GM23338 (cell line): ENCODE data around the gene FOXO3. TPM values are rescaled to one million over a fixed set of nuclear protein-coding genes. Genes with fewer than 3 reads are reported as not detected.
A peak's percentile ranks its signal among the peaks of the same experiment; 100 is the strongest.

Experiments
- ATAC-seq: fragments of 200-7000 bp; cut with Tn5 transposase; 3 replicates; pipeline ENCODE4 v1.9.1; 2020
- DNase-seq: peaks from one replicate; pipeline ENCODE4 v3.0.0-alpha.2; 2015; ENCODE audit warnings: low spot score
- H2AFZ ChIP-seq: fragments of 200-600 bp; sonication (generic); 2 replicates; pipeline ENCODE4 v1.8.0; 2016; ENCODE audit warnings: antibody characterized with exemption, mild to moderate bottlenecking, moderate library complexity
- H3F3A ChIP-seq: fragments of 200-600 bp; sonication (generic); replicated peaks from 2 replicates; pipeline ENCODE4 v1.8.0; 2017; ENCODE audit warnings: antibody characterized with exemption, mixed run types, low read depth
- H3K27ac ChIP-seq: fragments of 200-600 bp; sonication (generic); 2 replicates; pipeline ENCODE4 v1.6.1; 2016; ENCODE audit warnings: low read depth
- H3K27me3 ChIP-seq: fragments of 200-600 bp; sonication (generic); 2 replicates; pipeline ENCODE4 v1.8.0; 2016; ENCODE audit warnings: mild to moderate bottlenecking, mixed run types, moderate library complexity; ENCODE audit not compliant: insufficient read depth
- H3K36me3 ChIP-seq: fragments of 200-600 bp; sonication (generic); 2 replicates; pipeline ENCODE4 v1.8.0; 2016; ENCODE audit warnings: mild to moderate bottlenecking; ENCODE audit not compliant: insufficient read depth
- H3K4me1 ChIP-seq: fragments of 200-600 bp; sonication (generic); 2 replicates; pipeline ENCODE4 v1.8.0; 2016; ENCODE audit warnings: mild to moderate bottlenecking, moderate library complexity; ENCODE audit not compliant: insufficient read depth
- H3K4me2 ChIP-seq: fragments of 200-600 bp; sonication (generic); 2 replicates; pipeline ENCODE4 v1.7.1; 2017; ENCODE audit warnings: mixed run types
- H3K4me3 ChIP-seq: fragments of 200-600 bp; sonication (generic); 2 replicates; pipeline ENCODE4 v1.6.1; 2016; ENCODE audit warnings: mixed run types
- H3K79me2 ChIP-seq: fragments of 200-600 bp; sonication (generic); replicated peaks from 2 replicates; pipeline ENCODE4 v1.8.0; 2017; ENCODE audit warnings: mild to moderate bottlenecking; ENCODE audit not compliant: insufficient read depth
- H3K9me2 ChIP-seq: fragments of 200-600 bp; sonication (generic); 2 replicates; pipeline ENCODE4 v1.8.0; 2017; ENCODE audit not compliant: insufficient read depth
- H4K20me1 ChIP-seq: fragments of 200-600 bp; sonication (generic); replicated peaks from 2 replicates; pipeline ENCODE4 v1.8.0; 2017; ENCODE audit warnings: mild to moderate bottlenecking; ENCODE audit not compliant: insufficient read depth
- H3K27ac Mint-ChIP-seq: 2 replicates; pipeline ENCODE4 v1.8.0; 2020; ENCODE audit warnings: inconsistent platforms, mild to moderate bottlenecking, moderate library complexity, mixed read lengths
- H3K27me3 Mint-ChIP-seq: 3 replicates; pipeline ENCODE4 v1.8.0; 2022; ENCODE audit warnings: low read depth, mild to moderate bottlenecking, moderate library complexity, mixed read lengths, inconsistent platforms; ENCODE audit not compliant: insufficient read depth, poor library complexity
- H3K36me3 Mint-ChIP-seq: 3 replicates; pipeline ENCODE4 v1.8.0; 2021; ENCODE audit warnings: low read depth, mild to moderate bottlenecking, inconsistent platforms, moderate library complexity, mixed read lengths
- H3K4me1 Mint-ChIP-seq: 3 replicates; pipeline ENCODE4 v1.8.0; 2020; ENCODE audit warnings: mild to moderate bottlenecking, inconsistent platforms, mixed read lengths
- H3K4me3 Mint-ChIP-seq: 3 replicates; pipeline ENCODE4 v1.8.0; 2021; ENCODE audit warnings: moderate library complexity, mild to moderate bottlenecking, inconsistent platforms, mixed read lengths
- H3K9me3 Mint-ChIP-seq: 3 replicates; pipeline ENCODE4 v1.8.0; 2020; ENCODE audit warnings: moderate library complexity, mild to moderate bottlenecking, inconsistent platforms, mixed read lengths
- CREB1 ChIP-seq: fragments of 250-450 bp; sonication (Bioruptor Pico); IDR thresholded peaks from 2 replicates; pipeline ENCODE4 v1.5.0; 2020; ENCODE audit warnings: low read depth, mild to moderate bottlenecking, moderate library complexity
- EZH2 ChIP-seq: fragments of 200-600 bp; sonication (generic); IDR thresholded peaks from one replicate; pipeline ENCODE4 v1.8.0; 2017; ENCODE audit warnings: antibody characterized with exemption, mild to moderate bottlenecking, low read depth; ENCODE audit not compliant: unreplicated experiment
- JUNB ChIP-seq: IDR thresholded peaks from one replicate; pipeline ENCODE4 v1.6.1; 2016; ENCODE audit warnings: antibody characterized with exemption; ENCODE audit not compliant: unreplicated experiment
- NANOG ChIP-seq: IDR thresholded peaks from 2 replicates; pipeline ENCODE4 v1.6.1; 2016; ENCODE audit warnings: antibody characterized with exemption, borderline replicate concordance
- POLR2AphosphoS5 ChIP-seq: IDR thresholded peaks from 2 replicates; pipeline ENCODE4 v1.6.1; 2016; ENCODE audit warnings: antibody characterized with exemption, low read depth
- STAT1 ChIP-seq: IDR thresholded peaks from one replicate; pipeline ENCODE4 v1.6.1; 2016; ENCODE audit warnings: antibody characterized with exemption; ENCODE audit not compliant: unreplicated experiment
- ZNF114 ChIP-seq: fragments of 250-450 bp; sonication (Bioruptor Pico); IDR thresholded peaks from 2 replicates; pipeline ENCODE4 v1.5.0; 2020; ENCODE audit warnings: mild to moderate bottlenecking, moderate library complexity
- ZNF331 ChIP-seq: fragments of 250-450 bp; sonication (Bioruptor Pico); IDR thresholded peaks from 2 replicates; pipeline ENCODE4 v1.5.0; 2020; ENCODE audit warnings: low read depth, mild to moderate bottlenecking, moderate library complexity
- polyA plus RNA-seq: library from polyadenylated mRNA; unstranded; fragments of >200 nt; fragmentation: Nextera tagmentation; extraction: Ambion mirVana; gene quantifications from 2 replicates; pipeline ENCODE4 v1.2.1, GENCODE V29; 2016
- total RNA-seq: library from RNA; depleted of rRNA; stranded (reverse); fragments of >200 nt; shearing (Covaris generic); gene quantifications from 2 replicates; pipeline ENCODE4 v1.2.3, GENCODE V29; 2014
- TF ChIP-seq, protein P1 (sequence below): IDR thresholded peaks from one replicate; pipeline ENCODE4 v1.6.1; 2018; ENCODE audit warnings: antibody characterized with exemption; ENCODE audit not compliant: unreplicated experiment
- TF ChIP-seq, protein P2 (sequence below), 2 experiments: fragments of 200-600 bp in 1 of 2; sonication (generic) in 1 of 2; conservative IDR thresholded peaks; 2 replicates each; pipeline versions ENCODE4 v1.5.1 to v1.6.1; 2016 to 2017; ENCODE audit warnings: antibody characterized with exemption in 2 of 2, low read depth in 2 of 2, mild to moderate bottlenecking in 2 of 2, moderate library complexity in 1 of 2
- TF ChIP-seq, protein P3 (sequence below): IDR thresholded peaks from 2 replicates; pipeline ENCODE4 v1.6.1; 2016; ENCODE audit warnings: antibody characterized with exemption
- TF ChIP-seq, protein P4 (sequence below): fragments of 250-450 bp; sonication (Bioruptor Pico); IDR thresholded peaks from 2 replicates; pipeline ENCODE4 v1.5.0; 2020; ENCODE audit warnings: mild to moderate bottlenecking, moderate library complexity

FOXO3 gene
- total and polyA plus RNA-seq, 2 experiments from 2014 or later: 9.8 to 20.2 TPM

DNA sequence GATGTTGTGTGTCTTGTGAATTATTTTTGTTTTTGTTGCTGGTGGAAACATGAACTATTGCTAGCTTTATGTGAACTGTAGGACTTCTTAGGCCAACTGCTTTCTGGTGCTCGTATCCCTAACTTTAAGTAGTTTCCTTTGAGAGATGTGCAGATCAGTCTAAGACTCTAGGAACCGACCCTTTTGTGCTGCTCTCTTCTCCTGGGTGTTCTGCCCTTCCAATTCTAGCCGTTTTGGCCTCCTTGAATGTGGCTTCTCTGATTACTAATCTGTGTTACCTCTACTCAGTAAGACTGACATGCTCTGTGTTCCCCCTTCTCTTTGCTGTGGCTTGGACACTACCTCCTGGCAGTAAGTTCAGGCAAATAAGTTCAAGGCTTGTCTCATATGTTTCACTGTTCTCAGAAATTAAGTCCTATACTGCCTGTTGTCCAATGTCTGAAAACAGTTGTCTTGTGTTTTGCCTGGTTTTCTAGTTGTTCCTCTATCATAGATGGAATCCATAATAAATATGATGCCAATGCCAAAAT is 58.0 kb downstream of the FOXO3 start:
- Histone ChIP-seq H3K9me2 (no peaks in the 10 kb centered on the region), H2AFZ (no peak overlapping the region), H3K36me3 (no peaks in the 10 kb centered on the region), H3K79me2 (peaks cover 90% of the 10 kb centered on the region), H3F3A (no peaks in the 10 kb centered on the region), H3K27ac (no peak overlapping the region), H3K4me1 (no peaks in the 10 kb centered on the region; the same call in 1 of the 2 replicates), H3K4me2 (no peak overlapping the region), H4K20me1 (peaks cover 3% of the 10 kb centered on the region; the same call in 1 of the 2 replicates), H3K4me3 (no peak overlapping the region), H3K27me3 (no peaks in the 10 kb centered on the region)
- ATAC-seq (no peak), DNase-seq (no peak)
- no peak overlapping the region for H3K4me3 Mint-ChIP-seq
- peak overlapping the region; percentile 28; the same call in 1 of the 2 replicates for H3K27ac Mint-ChIP-seq
- TF ChIP-seq, protein P1, sequence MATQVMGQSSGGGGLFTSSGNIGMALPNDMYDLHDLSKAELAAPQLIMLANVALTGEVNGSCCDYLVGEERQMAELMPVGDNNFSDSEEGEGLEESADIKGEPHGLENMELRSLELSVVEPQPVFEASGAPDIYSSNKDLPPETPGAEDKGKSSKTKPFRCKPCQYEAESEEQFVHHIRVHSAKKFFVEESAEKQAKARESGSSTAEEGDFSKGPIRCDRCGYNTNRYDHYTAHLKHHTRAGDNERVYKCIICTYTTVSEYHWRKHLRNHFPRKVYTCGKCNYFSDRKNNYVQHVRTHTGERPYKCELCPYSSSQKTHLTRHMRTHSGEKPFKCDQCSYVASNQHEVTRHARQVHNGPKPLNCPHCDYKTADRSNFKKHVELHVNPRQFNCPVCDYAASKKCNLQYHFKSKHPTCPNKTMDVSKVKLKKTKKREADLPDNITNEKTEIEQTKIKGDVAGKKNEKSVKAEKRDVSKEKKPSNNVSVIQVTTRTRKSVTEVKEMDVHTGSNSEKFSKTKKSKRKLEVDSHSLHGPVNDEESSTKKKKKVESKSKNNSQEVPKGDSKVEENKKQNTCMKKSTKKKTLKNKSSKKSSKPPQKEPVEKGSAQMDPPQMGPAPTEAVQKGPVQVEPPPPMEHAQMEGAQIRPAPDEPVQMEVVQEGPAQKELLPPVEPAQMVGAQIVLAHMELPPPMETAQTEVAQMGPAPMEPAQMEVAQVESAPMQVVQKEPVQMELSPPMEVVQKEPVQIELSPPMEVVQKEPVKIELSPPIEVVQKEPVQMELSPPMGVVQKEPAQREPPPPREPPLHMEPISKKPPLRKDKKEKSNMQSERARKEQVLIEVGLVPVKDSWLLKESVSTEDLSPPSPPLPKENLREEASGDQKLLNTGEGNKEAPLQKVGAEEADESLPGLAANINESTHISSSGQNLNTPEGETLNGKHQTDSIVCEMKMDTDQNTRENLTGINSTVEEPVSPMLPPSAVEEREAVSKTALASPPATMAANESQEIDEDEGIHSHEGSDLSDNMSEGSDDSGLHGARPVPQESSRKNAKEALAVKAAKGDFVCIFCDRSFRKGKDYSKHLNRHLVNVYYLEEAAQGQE: no peak
- no peak for TF ChIP-seq CREB1 (CRISPR knock-in tag)
- TF ChIP-seq, protein P2, sequence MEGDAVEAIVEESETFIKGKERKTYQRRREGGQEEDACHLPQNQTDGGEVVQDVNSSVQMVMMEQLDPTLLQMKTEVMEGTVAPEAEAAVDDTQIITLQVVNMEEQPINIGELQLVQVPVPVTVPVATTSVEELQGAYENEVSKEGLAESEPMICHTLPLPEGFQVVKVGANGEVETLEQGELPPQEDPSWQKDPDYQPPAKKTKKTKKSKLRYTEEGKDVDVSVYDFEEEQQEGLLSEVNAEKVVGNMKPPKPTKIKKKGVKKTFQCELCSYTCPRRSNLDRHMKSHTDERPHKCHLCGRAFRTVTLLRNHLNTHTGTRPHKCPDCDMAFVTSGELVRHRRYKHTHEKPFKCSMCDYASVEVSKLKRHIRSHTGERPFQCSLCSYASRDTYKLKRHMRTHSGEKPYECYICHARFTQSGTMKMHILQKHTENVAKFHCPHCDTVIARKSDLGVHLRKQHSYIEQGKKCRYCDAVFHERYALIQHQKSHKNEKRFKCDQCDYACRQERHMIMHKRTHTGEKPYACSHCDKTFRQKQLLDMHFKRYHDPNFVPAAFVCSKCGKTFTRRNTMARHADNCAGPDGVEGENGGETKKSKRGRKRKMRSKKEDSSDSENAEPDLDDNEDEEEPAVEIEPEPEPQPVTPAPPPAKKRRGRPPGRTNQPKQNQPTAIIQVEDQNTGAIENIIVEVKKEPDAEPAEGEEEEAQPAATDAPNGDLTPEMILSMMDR (conservative IDR thresholded peaks at IDR 0.05; ENCODE audit: low read depth in 2 of 2): no peak
- TF ChIP-seq ZNF114 (CRISPR knock-in tag): no peak
- no peak for TF ChIP-seq JUNB
- no peak for TF ChIP-seq EZH2
- TF ChIP-seq STAT1: no peak
- no peak for TF ChIP-seq NANOG
- TF ChIP-seq, protein P3, sequence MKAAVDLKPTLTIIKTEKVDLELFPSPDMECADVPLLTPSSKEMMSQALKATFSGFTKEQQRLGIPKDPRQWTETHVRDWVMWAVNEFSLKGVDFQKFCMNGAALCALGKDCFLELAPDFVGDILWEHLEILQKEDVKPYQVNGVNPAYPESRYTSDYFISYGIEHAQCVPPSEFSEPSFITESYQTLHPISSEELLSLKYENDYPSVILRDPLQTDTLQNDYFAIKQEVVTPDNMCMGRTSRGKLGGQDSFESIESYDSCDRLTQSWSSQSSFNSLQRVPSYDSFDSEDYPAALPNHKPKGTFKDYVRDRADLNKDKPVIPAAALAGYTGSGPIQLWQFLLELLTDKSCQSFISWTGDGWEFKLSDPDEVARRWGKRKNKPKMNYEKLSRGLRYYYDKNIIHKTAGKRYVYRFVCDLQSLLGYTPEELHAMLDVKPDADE: no peak
- TF ChIP-seq, protein P4, sequence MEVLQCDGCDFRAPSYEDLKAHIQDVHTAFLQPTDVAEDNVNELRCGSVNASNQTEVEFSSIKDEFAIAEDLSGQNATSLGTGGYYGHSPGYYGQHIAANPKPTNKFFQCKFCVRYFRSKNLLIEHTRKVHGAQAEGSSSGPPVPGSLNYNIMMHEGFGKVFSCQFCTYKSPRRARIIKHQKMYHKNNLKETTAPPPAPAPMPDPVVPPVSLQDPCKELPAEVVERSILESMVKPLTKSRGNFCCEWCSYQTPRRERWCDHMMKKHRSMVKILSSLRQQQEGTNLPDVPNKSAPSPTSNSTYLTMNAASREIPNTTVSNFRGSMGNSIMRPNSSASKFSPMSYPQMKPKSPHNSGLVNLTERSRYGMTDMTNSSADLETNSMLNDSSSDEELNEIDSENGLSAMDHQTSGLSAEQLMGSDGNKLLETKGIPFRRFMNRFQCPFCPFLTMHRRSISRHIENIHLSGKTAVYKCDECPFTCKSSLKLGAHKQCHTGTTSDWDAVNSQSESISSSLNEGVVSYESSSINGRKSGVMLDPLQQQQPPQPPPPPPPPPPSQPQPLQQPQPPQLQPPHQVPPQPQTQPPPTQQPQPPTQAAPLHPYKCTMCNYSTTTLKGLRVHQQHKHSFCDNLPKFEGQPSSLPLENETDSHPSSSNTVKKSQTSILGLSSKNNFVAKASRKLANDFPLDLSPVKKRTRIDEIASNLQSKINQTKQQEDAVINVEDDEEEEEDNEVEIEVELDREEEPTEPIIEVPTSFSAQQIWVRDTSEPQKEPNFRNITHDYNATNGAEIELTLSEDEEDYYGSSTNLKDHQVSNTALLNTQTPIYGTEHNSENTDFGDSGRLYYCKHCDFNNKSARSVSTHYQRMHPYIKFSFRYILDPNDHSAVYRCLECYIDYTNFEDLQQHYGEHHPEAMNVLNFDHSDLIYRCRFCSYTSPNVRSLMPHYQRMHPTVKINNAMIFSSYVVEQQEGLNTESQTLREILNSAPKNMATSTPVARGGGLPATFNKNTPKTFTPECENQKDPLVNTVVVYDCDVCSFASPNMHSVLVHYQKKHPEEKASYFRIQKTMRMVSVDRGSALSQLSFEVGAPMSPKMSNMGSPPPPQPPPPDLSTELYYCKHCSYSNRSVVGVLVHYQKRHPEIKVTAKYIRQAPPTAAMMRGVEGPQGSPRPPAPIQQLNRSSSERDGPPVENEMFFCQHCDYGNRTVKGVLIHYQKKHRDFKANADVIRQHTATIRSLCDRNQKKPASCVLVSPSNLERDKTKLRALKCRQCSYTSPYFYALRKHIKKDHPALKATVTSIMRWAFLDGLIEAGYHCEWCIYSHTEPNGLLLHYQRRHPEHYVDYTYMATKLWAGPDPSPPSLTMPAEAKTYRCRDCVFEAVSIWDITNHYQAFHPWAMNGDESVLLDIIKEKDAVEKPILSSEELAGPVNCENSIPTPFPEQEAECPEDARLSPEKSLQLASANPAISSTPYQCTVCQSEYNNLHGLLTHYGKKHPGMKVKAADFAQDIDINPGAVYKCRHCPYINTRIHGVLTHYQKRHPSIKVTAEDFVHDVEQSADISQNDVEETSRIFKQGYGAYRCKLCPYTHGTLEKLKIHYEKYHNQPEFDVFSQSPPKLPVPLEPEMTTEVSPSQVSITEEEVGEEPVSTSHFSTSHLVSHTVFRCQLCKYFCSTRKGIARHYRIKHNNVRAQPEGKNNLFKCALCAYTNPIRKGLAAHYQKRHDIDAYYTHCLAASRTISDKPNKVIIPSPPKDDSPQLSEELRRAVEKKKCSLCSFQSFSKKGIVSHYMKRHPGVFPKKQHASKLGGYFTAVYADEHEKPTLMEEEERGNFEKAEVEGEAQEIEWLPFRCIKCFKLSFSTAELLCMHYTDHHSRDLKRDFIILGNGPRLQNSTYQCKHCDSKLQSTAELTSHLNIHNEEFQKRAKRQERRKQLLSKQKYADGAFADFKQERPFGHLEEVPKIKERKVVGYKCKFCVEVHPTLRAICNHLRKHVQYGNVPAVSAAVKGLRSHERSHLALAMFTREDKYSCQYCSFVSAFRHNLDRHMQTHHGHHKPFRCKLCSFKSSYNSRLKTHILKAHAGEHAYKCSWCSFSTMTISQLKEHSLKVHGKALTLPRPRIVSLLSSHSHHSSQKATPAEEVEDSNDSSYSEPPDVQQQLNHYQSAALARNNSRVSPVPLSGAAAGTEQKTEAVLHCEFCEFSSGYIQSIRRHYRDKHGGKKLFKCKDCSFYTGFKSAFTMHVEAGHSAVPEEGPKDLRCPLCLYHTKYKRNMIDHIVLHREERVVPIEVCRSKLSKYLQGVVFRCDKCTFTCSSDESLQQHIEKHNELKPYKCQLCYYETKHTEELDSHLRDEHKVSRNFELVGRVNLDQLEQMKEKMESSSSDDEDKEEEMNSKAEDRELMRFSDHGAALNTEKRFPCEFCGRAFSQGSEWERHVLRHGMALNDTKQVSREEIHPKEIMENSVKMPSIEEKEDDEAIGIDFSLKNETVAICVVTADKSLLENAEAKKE: no peak
- TF ChIP-seq ZNF331 (CRISPR knock-in tag): no peak
- no peak for TF ChIP-seq POLR2AphosphoS5
- no peaks in the 10 kb centered on the region for H3K36me3 Mint-ChIP-seq
- peaks cover 4% of the 10 kb centered on the region for H3K27me3 Mint-ChIP-seq
- no peaks in the 10 kb centered on the region for H3K9me3 Mint-ChIP-seq
- H3K4me1 Mint-ChIP-seq: peaks cover 30% of the 10 kb centered on the region
